Endothelial cell of hepatic sinusoid (primary cell): ENCODE data around the gene PCDHGA11.
"Not testable (repeated sequence)": the region's sequence is repeated elsewhere in the genome, so short reads cannot be mapped to it uniquely, and the experiment has no call there.

Experiments
- in situ Hi-C: cut with HindIII; loops from 2 replicates; pipeline ENCODE4 v1.10.0; 2017; ENCODE audit warnings: low sequenced_read_pairs

PCDHGA11 gene

DNA sequence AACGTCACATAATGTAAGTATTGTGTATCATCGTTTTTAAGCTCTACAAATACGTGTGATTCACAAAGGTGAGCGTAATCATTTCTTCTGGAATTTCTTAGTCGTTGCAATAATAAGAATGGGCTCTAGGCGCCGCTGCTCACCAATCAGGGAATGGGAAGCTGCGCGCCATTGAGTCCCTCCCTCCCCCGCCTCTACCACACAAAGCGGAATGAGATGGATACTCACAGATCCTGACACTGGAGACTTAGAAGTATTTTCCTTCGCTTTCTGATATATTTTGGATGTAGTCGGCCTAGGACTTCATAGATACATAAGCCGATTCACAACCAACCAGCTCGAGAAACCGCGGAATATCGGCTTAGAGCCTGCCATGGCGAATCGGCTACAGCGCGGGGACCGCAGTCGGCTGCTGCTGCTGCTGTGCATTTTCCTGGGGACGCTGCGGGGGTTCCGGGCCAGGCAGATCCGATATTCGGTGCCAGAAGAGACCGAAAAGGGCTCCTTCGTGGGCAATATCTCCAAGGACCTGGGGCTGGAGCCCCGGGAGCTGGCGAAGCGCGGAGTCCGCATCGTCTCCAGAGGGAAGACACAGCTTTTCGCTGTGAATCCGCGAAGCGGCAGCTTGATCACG, at the start of gene PCDHGA11:
PCDHGA11 (plus strand) TSS at position 197 of the 634 bp plus-strand sequence; CDS start at position 374, 177 bp downstream.
- in situ Hi-C loops: no loop called here

DNA sequence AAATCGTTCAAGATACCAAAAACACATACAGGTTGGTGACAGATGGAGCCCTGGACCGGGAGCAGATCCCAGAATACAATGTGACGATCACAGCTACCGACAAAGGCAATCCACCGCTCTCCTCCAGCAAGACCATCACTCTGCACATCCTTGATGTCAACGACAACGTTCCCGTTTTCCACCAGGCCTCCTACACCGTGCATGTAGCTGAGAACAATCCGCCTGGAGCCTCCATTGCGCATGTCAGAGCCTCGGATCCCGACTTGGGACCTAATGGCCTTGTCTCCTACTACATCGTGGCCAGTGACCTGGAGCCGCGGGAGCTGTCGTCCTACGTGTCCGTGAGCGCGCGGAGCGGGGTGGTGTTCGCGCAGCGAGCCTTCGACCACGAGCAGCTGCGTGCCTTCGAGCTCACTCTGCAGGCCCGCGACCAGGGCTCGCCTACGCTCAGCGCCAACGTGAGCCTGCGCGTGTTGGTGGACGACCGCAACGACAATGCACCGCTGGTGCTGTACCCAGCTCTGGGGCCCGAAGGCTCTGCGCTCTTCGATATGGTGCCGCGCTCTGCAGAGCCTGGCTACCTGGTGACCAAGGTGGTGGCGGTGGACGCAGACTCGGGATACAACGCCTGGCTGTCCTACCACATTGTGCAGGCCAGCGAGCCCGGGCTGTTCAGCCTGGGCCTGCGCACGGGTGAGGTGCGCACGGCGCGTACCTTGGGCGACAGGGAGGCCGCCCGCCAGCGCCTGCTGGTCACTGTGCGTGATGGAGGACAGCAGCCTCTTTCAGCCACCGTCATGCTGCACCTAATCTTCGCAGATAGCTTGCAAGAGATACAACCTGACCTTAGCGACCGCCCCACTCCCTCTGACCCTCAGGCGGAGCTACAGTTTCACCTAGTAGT, 49.0 kb upstream of the PCDHGA11 start:
- in situ Hi-C loops: no loop called here

DNA sequence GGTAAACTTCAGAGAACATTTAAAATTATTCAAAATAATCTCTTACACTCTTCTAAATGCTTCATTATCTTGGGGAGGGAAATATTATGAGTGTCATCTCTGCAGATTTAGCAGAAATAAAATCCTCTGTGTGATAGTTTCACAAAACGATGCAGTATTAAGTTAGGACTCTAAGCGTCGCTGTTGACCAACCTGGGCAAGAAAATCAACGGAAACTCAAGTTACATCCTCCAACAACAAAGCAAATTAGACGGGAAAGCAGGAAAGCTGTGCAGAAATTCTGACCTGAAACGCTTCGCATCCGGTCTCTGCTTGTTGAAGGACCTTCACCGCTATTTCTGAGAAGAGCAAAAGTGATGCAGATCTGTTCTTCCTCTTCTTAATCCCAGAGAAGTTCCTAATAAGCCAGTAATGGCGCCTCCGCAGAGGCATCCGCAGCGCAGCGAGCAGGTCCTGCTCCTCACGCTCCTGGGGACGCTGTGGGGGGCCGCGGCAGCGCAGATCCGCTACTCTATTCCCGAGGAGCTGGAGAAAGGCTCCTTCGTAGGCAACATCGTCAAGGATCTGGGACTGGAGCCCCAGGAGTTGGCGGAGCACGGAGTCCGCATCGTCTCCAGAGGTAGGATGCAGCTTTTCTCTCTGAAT, 47.1 kb upstream of the PCDHGA11 start, which contains the start of gene PCDHGA6:
PCDHGA6 (plus strand) TSS at position 219 of the 645 bp plus-strand sequence; CDS start at position 412, 193 bp downstream.
- in situ Hi-C loops: no loop called here

DNA sequence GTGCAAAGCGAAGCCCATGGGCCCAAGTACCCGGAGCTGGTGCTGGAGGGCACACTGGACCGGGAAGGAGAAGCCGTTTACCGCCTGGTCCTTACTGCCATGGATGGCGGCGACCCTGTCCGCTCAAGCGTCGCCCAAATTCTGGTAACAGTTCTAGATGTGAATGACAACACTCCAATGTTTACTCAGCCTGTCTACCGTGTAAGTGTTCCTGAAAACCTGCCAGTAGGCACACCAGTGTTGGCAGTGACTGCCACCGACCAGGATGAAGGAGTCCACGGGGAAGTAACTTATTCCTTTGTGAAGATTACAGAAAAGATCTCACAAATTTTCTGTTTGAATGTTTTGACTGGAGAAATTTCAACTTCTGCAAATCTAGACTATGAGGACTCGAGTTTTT, 46.2 kb upstream of the PCDHGA11 start:
- in situ Hi-C loops: no loop called here

DNA sequence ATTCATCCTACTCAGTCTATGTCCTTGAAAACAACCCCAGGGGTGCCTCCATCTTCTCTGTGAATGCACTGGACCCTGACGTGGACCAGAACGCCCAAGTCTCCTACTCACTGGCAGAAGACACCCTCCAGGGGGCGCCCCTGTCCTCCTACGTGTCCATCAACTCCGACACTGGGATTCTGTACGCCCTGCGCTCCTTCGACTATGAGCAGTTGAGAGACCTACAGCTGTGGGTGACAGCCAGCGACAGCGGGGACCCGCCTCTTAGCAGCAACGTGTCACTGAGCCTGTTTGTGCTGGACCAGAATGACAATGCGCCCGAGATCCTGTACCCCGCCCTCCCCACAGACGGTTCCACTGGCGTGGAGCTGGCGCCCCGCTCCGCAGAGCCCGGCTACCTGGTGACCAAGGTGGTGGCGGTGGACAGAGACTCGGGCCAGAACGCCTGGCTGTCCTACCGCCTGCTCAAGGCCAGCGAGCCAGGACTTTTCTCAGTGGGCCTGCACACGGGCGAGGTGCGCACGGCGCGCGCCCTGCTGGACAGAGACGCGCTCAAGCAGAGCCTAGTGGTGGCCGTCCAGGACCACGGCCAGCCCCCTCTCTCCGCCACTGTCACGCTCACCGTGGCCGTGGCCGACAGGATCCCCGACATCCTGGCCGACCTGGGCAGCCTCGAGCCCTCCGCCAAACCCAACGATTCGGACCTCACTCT, 45.3 kb upstream of the PCDHGA11 start:
- in situ Hi-C loops: not testable (repeated sequence)

DNA sequence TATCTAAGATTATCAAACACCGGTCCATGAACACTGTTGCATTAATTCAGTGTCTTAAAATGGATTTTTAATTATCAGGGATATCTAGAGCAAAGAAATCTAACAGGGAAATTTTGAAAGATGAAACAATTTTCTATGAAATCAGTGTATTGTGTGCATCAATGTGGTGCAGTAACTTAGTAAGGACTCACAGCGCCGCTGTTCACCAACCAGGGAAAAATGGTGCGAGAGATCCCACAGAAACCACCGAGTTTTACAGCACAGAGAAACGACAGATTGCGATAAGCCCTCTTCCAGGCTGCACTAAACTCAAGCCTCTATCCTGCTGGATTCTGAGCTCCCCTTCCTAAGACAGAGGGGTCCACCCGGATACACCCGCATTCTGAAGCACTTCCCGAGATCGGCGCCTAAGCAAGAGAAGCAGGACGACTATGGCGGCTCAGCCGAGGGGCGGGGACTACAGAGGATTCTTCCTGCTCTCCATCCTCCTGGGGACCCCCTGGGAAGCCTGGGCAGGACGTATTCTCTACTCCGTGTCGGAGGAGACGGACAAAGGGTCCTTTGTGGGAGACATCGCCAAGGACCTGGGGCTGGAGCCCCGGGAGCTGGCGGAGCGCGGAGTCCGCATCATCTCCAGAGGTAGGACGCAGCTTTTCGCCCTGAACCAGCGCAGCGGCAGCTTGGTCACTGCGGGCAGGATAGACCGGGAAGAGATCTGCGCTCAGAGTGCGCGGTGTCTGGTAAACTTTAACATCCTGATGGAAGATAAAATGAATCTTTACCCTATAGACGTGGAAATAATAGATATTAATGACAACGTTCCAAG, 38.2 kb upstream of the PCDHGA11 start, which contains the start of gene PCDHGA7:
PCDHGA7 (plus strand) TSS at position 274 of the 826 bp plus-strand sequence; CDS start at position 432, 158 bp downstream.
- in situ Hi-C loops: no loop called here

DNA sequence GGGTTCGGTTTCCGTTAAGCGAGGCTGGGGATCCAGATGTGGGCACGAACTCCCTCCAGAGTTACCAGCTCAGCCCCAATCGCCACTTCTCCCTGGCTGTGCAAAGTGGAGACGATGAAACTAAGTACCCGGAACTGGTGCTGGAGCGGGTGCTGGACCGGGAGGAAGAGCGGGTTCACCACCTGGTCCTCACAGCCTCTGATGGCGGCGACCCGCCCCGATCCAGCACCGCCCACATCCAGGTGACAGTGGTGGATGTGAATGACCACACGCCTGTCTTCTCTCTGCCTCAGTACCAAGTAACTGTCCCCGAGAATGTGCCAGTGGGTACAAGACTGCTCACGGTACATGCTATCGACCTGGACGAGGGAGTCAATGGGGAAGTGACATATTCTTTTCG, 37.5 kb upstream of the PCDHGA11 start:
- in situ Hi-C loops: no loop called here

DNA sequence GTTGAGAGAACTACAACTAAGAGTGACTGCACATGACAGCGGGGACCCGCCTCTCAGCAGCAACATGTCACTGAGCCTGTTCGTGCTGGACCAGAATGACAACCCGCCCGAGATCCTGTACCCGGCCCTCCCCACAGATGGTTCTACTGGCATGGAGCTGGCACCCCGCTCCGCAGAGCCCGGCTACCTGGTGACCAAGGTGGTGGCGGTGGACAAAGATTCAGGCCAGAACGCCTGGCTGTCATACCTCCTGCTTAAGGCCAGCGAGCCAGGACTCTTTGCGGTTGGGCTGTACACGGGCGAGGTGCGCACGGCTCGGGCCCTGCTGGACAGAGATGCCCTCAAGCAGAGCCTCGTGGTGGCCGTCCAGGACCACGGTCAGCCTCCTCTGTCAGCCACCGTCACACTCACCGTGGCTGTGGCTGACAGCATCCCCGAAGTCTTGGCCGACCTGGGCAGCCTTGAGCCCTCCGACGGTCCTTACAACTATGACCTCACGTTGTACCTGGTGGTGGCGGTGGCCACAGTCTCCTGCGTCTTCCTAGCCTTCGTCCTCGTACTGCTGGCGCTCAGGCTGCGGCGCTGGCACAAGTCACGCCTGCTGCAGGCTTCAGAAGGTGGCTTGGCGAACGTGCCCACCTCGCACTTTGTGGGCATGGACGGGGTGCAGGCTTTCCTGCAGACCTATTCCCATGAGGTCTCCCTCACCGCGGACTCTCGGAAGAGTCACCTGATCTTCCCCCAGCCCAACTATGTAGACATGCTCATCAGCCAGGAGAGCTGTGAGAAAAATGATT, 36.2 kb upstream of the PCDHGA11 start:
- in situ Hi-C loops: no loop called here

DNA sequence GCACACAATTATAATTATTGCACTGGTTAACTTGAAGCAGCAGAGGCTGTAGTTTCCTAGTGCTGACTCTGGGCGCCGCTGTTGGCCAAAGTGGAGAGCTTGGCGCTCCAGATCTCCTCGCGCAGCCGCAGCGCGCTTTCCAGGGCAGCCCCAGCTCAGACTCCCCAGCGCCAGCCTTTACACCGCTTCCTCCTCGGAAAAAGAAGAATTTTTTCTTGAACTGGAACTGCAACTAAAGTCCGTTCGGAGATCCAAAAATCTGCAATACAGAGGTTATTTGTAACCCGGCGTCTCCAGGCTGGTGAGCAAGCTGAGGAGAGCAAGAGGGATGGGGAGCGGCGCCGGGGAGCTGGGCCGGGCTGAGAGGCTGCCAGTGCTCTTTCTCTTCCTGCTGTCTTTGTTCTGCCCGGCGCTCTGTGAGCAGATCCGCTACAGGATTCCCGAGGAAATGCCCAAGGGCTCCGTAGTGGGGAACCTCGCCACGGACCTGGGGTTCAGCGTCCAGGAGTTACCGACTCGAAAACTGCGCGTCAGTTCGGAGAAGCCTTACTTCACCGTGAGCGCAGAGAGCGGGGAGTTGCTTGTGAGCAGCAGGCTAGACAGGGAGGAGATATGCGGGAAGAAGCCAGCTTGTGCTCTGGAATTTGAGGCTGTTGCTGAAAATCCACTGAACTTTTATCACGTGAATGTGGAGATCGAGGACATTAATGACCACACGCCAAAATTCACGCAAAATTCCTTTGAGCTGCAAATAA, 33.1 kb upstream of the PCDHGA11 start, which contains the start of gene PCDHGB4:
PCDHGB4 (plus strand) TSS at position 142 of the 755 bp plus-strand sequence; CDS start at position 329, 187 bp downstream.
- in situ Hi-C loops: not testable (repeated sequence)

DNA sequence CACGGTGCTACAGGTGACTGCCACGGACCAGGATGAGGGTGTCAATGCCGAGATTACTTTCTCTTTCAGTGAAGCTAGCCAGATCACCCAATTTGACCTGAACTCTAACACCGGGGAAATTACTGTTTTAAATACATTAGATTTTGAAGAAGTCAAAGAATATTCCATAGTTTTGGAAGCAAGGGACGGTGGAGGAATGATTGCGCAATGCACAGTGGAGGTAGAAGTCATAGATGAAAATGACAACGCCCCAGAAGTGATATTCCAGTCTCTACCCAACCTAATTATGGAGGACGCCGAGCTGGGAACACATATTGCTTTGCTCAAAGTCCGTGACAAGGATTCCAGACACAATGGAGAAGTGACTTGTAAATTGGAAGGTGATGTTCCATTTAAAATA, 32.2 kb upstream of the PCDHGA11 start:
- in situ Hi-C loops: no loop called here

DNA sequence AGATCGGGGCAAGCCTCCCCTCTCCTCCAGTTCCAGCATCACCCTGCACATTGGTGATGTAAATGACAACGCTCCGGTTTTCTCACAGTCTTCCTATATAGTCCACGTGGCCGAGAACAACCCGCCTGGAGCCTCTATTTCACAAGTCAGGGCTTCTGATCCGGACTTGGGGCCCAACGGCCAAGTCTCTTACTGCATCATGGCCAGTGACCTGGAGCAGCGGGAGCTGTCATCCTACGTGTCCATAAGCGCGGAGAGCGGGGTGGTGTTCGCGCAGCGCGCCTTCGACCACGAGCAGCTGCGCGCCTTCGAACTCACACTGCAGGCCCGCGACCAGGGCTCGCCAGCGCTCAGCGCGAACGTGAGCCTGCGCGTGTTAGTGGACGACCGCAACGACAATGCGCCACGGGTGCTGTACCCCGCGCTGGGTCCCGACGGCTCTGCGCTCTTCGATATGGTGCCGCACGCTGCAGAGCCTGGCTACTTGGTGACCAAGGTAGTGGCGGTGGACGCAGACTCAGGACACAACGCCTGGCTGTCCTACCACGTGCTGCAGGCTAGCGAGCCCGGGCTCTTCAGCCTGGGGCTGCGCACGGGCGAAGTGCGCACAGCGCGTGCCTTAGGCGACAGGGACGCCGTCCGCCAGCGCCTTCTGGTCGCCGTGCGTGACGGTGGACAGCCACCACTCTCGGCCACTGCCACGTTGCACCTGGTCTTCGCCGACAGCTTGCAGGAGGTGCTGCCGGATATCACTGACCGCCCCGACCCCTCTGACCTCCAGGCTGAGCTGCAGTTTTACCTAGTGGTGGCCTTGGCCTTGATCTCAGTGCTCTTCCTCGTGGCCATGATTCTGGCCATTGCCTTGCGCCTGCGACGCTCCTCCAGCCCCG, 31.5 kb upstream of the PCDHGA11 start:
- in situ Hi-C loops: loop anchor here (5.0 kb wide), 1 partner anchor 62 kb away; no protein-coding TSS in a partner anchor

DNA sequence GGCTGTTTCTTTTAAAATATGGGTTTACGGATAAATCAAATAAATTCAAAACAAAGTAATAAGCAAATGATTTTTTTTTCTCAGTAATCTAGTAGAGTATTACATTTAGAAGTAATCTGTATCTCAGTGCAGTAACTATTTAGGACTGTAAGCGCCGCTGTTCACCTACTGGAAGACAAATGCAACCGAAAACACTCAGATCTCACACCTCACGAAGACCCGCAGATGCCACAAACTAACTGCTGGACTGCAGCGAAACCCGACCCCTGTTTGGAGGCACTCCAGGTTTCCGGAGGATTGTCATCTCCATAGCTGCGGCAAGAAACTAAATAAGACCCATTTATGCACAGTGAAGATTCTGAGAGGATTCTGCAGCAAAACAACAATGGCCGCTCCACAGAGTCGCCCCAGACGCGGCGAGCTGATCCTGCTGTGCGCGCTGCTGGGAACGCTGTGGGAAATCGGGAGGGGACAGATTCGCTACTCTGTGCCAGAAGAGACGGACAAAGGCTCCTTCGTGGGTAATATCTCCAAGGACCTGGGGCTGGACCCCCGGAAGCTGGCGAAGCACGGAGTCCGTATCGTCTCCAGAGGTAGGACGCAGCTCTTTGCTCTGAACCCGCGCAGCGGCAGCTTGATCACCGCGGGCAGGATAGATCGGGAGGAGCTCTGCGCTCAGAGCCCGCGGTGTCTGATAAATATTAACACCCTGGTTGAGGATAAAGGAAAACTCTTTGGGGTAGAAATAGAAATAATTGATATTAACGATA, 28.2 kb upstream of the PCDHGA11 start, which contains the start of gene PCDHGA8:
PCDHGA8 (plus strand) TSS at position 205 of the 770 bp plus-strand sequence; CDS start at position 386, 181 bp downstream.
- in situ Hi-C loops: loop anchor here (5.0 kb wide), 1 partner anchor 65 kb away; no protein-coding TSS in a partner anchor

DNA sequence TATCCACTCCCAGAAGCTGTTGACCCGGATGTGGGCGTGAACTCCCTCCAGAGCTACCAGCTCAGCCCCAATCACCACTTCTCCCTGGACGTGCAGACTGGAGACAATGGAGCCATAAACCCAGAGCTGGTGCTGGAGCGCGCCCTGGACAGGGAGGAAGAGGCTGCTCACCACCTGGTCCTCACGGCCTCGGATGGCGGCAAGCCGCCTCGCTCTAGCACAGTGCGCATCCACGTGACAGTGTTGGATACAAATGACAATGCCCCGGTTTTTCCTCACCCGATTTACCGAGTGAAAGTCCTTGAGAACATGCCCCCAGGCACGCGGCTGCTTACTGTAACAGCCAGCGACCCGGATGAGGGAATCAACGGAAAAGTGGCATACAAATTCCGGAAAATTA, 27.6 kb upstream of the PCDHGA11 start:
- in situ Hi-C loops: loop anchor here (5.0 kb wide), 1 partner anchor 66 kb away; no protein-coding TSS in a partner anchor

DNA sequence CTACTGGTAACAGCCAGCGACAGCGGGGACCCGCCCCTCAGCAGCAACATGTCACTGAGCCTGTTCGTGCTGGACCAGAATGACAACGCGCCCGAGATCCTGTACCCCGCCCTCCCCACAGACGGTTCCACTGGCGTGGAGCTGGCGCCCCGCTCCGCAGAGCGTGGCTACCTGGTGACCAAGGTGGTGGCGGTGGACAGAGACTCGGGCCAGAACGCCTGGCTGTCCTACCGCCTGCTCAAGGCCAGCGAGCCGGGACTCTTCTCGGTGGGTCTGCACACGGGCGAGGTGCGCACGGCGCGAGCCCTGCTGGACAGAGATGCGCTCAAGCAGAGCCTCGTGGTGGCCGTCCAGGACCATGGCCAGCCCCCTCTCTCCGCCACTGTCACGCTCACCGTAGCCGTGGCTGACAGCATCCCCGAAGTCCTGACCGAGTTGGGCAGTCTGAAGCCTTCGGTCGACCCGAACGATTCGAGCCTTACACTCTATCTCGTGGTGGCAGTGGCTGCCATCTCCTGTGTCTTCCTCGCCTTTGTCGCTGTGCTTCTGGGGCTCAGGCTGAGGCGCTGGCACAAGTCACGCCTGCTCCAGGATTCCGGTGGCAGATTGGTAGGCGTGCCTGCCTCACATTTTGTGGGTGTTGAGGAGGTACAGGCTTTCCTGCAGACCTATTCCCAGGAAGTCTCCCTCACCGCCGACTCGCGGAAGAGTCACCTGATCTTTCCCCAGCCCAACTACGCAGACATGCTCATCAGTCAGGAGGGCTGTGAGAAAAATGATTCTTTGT, 26.3 kb upstream of the PCDHGA11 start:
- in situ Hi-C loops: loop anchor here (5.0 kb wide), 1 partner anchor 67 kb away; no protein-coding TSS in a partner anchor
